Activated T-helper 17 cell treated with anti-CD3 and anti-CD28 coated beads, Interleukin-2, amount 50 U/mL, for 72 hours (primary cell): ENCODE measurements around the gene NSUN5. TPM values are rescaled to one million over a fixed set of nuclear protein-coding genes. Genes with fewer than 3 reads are reported as not detected.
"Not testable (repeated sequence)": the region's sequence is repeated elsewhere in the genome, so short reads cannot be mapped to it uniquely, and the experiment has no call there.

Experiments used
- ATAC-seq: fragments of 150-1000 bp; cut with Tn5 transposase; replicated peaks from 2 replicates; pipeline ENCODE4 v1.10.0; 2021; ENCODE audit warnings: mild to moderate bottlenecking, moderate library complexity
- H3K27ac Mint-ChIP-seq: one replicate; pipeline ENCODE4 v1.8.0; 2022; ENCODE audit warnings: mixed read lengths
- H3K27me3 Mint-ChIP-seq: one replicate; pipeline ENCODE4 v1.8.0; 2022; ENCODE audit warnings: mixed read lengths
- H3K36me3 Mint-ChIP-seq: one replicate; pipeline ENCODE4 v1.8.0; 2022; ENCODE audit warnings: low read depth, mild to moderate bottlenecking, mixed read lengths
- H3K4me1 Mint-ChIP-seq: one replicate; pipeline ENCODE4 v1.8.0; 2022; ENCODE audit warnings: mixed read lengths
- H3K4me3 Mint-ChIP-seq: one replicate; pipeline ENCODE4 v1.8.0; 2022; ENCODE audit warnings: mild to moderate bottlenecking, mixed read lengths
- H3K9me3 Mint-ChIP-seq: one replicate; pipeline ENCODE4 v1.8.0; 2022; ENCODE audit warnings: mixed read lengths
- total RNA-seq, 2 donors: library from RNA; stranded (reverse); gene quantifications; one replicate each; pipeline ENCODE4 v1.2.3, GENCODE V29; 2022

The NSUN5 gene
- total RNA-seq, 2 donors from 2014 or later = 32.2 to 48.4 TPM

DNA sequence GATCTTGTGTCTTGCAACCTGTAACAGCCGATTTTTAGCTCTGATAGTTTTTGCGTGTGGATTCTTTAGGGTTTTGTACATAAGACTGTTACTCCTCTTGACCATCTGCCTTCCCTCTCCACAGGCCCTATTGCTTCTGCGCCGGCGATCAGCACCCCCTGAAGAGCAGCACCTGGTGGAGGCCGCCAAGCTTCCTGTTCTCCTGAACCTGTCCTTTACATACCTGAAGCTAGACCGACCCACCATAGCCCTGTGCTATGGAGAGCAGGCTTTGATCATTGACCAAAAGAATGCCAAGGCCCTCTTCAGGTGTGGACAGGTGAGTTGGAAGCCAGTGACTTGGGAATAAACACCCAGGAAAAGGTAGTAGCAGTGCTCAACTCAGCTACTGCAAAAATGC is 31.9 kb upstream of the NSUN5 start:
- Mint-ChIP-seq H3K4me1 (no peaks in the 10 kb centered on the region), H3K36me3 (no peaks in the 10 kb centered on the region), H3K9me3 (no peaks in the 10 kb centered on the region), H3K27ac (no peak overlapping the region), H3K27me3 (peaks cover 9% of the 10 kb centered on the region), H3K4me3 (no peak overlapping the region)
- no peak for ATAC-seq

DNA sequence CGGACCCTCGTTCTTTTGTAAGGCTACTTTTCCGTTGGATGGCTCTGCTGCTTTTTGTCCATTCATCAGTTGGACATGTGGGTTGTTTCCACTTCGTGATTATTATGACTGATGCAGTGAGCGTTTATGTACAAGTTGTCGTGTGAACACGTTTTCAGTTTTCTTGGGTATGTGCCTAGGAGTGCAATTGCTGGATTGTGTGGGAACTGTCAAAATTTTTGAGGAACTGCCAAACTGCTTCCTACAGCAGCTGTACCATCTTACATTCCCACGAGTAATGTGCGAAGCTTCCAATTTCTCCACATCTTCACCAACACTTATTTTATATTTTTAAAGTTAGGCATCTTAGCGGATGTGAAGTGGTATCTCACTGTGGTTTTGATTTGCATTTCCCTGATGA is 29.7 kb upstream of the NSUN5 start:
- Mint-ChIP-seq H3K27me3 (peaks cover 6% of the 10 kb centered on the region), H3K36me3 (no peaks in the 10 kb centered on the region), H3K27ac (no peak overlapping the region), H3K4me1 (no peaks in the 10 kb centered on the region), H3K4me3 (no peak overlapping the region), H3K9me3 (no peaks in the 10 kb centered on the region)
- ATAC-seq = no peak

GRCh38 chr7:73332447-73332846 is 23.8 kb upstream of the NSUN5 start:
- H3K4me3 Mint-ChIP-seq = no peak overlapping the region
- H3K27ac Mint-ChIP-seq = no peak overlapping the region
- no peaks in the 10 kb centered on the region for H3K36me3 Mint-ChIP-seq
- H3K27me3 Mint-ChIP-seq = no peaks in the 10 kb centered on the region
- ATAC-seq = no peak
- no peaks in the 10 kb centered on the region for H3K9me3 Mint-ChIP-seq
- H3K4me1 Mint-ChIP-seq = no peaks in the 10 kb centered on the region

- no peaks in the 10 kb centered on the region for H3K36me3 Mint-ChIP-seq
- H3K9me3 Mint-ChIP-seq = no peaks in the 10 kb centered on the region
- ATAC-seq = no peak
- no peaks in the 10 kb centered on the region for H3K27me3 Mint-ChIP-seq
- no peaks in the 10 kb centered on the region for H3K4me1 Mint-ChIP-seq
- no peak overlapping the region for H3K4me3 Mint-ChIP-seq
- no peak overlapping the region for H3K27ac Mint-ChIP-seq
Measured at GRCh38 chr7:73330772-73331171, 22.1 kb upstream of the NSUN5 start.

GRCh38 chr7:73329861-73330581 is 21.4 kb upstream of the NSUN5 start:
- no peak for ATAC-seq
- H3K27me3 Mint-ChIP-seq = no peaks in the 10 kb centered on the region
- no peaks in the 10 kb centered on the region for H3K9me3 Mint-ChIP-seq
- H3K4me3 Mint-ChIP-seq = no peak overlapping the region
- no peak overlapping the region for H3K27ac Mint-ChIP-seq
- H3K4me1 Mint-ChIP-seq = no peaks in the 10 kb centered on the region
- no peaks in the 10 kb centered on the region for H3K36me3 Mint-ChIP-seq

- Mint-ChIP-seq H3K27ac (no peak overlapping the region), H3K4me1 (no peaks in the 10 kb centered on the region), H3K27me3 (no peaks in the 10 kb centered on the region), H3K36me3 (no peaks in the 10 kb centered on the region), H3K4me3 (no peak overlapping the region), H3K9me3 (no peaks in the 10 kb centered on the region)
- no peak for ATAC-seq
Measured at GRCh38 chr7:73328696-73329095, 20.1 kb upstream of the NSUN5 start.

GRCh38 chr7:73327922-73328321 is 19.3 kb upstream of the NSUN5 start, which contains the start of the genes FKBP6 and TRIM50:
FKBP6 (plus strand) TSS chr7:73328161; CDS start chr7:73328429, 268 bp downstream.
TRIM50 (minus strand) TSS chr7:73328082; CDS start chr7:73324787, 3,295 bp downstream.
- not testable (repeated sequence) for H3K36me3 Mint-ChIP-seq, H3K9me3 Mint-ChIP-seq, H3K27ac Mint-ChIP-seq, H3K27me3 Mint-ChIP-seq, ATAC-seq, H3K4me3 Mint-ChIP-seq, H3K4me1 Mint-ChIP-seq

DNA sequence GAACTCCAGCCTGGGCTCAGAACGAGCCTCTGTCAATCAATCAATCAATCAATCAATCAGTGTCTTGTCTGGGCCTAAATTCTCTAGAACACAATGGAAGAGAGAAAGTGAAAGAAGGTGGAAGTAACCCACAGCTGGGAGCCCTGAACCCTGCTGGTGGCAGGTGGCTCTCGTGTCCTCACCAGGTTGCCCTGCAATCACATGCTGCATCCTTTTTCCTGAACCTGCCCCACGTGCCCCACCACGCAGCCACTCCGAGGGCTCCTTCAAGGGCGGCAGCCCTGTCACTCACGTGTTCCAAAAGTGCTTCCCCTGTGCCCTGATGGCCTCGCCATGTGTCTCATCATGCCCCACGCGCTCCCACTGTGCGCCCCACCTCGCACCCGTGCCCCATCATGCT is 18.8 kb upstream of the NSUN5 start:
- not testable (repeated sequence) for H3K4me1 Mint-ChIP-seq, ATAC-seq, H3K4me3 Mint-ChIP-seq, H3K36me3 Mint-ChIP-seq, H3K27ac Mint-ChIP-seq, H3K9me3 Mint-ChIP-seq, H3K27me3 Mint-ChIP-seq

GRCh38 chr7:73325424-73325823 is 16.8 kb upstream of the NSUN5 start:
- ATAC-seq, H3K9me3 Mint-ChIP-seq, H3K27me3 Mint-ChIP-seq, H3K36me3 Mint-ChIP-seq, H3K27ac Mint-ChIP-seq, H3K4me3 Mint-ChIP-seq, H3K4me1 Mint-ChIP-seq: not testable (repeated sequence)

GRCh38 chr7:73324081-73324845 is 15.6 kb upstream of the NSUN5 start:
- Mint-ChIP-seq H3K27ac (peak overlapping the region; percentile 83), H3K4me3 (peak overlapping the region; percentile 71)
- H3K4me1 Mint-ChIP-seq, H3K27me3 Mint-ChIP-seq, H3K36me3 Mint-ChIP-seq, H3K9me3 Mint-ChIP-seq: not testable (repeated sequence)
- ATAC-seq = peak; percentile 87

DNA sequence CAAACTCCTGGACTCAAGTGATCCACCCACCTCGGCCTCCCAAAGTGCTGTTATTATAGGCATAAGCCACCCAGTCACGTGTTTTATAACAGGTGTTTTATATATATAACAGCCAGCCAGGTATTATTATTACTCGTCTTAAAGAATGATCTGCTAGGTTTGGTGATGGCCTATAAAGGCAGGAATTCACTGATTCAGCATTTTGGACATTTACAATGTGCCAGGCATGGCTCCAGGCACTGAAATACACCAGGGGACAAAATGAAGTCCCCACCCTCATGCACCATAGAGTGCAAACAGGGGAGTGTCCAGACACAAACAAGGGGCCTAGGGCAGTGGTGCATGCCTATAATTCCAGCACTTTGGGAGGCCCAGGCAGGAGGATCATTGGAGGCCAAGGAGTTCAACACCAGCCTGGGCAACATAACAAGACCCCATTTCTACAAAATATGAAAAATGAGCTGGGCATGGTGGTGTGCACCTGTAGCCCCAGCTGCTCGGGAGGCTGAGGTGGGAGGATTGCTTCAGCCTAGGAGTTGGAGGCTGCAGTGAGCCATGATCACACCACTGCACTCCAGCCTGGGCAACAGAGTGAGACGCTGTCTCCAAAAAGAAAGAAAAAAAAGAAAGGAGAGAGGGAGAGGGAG is 14.9 kb upstream of the NSUN5 start:
- not testable (repeated sequence) for ATAC-seq, H3K4me1 Mint-ChIP-seq, H3K27me3 Mint-ChIP-seq, H3K36me3 Mint-ChIP-seq, H3K9me3 Mint-ChIP-seq
- Mint-ChIP-seq H3K4me3 (peak overlapping the region; percentile 71), H3K27ac (peak overlapping the region; percentile 83)

DNA sequence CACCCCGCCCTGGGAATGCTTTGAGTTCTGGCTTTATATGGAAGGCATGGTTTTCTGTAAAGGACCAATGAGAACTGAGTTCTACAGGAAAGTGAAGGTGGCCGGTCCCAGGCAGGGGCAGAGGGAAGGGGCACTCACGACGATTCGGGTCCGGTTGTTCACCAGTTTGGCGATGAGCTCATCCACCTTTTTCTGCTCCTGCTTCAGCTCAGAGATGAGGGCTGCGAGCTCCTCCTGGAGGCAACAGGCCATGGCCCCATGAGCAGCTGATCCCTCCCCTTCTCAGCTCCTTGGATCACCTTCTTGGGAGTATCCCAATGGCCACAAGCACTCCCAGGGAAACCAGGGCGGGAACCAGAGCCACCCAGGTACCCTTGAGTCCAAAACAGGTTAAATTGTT is 11.4 kb upstream of the NSUN5 start:
- not testable (repeated sequence) for ATAC-seq, H3K36me3 Mint-ChIP-seq, H3K9me3 Mint-ChIP-seq, H3K27ac Mint-ChIP-seq, H3K27me3 Mint-ChIP-seq, H3K4me3 Mint-ChIP-seq, H3K4me1 Mint-ChIP-seq

DNA sequence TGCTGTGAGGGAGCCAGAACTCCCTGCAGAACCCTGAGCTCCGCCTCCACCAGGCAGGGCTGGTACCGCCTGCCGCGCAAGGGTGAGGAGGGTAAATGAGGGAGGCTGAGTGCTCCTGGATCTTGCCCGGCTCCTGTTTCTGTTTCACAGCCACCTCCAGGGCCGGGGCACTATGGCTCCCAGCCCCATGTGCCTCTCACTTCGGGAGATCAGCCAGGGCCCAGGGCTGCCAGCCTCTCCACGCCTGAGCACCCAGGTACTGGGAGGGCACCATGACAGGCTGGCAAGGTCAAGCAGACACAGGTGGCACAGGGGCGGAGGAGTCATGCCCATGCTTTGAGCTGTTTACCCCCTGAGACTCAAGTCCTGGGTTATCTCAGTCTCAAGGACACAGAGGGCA is 10.9 kb upstream of the NSUN5 start:
- ATAC-seq, H3K27me3 Mint-ChIP-seq, H3K4me1 Mint-ChIP-seq, H3K9me3 Mint-ChIP-seq, H3K36me3 Mint-ChIP-seq, H3K4me3 Mint-ChIP-seq, H3K27ac Mint-ChIP-seq: not testable (repeated sequence)

DNA sequence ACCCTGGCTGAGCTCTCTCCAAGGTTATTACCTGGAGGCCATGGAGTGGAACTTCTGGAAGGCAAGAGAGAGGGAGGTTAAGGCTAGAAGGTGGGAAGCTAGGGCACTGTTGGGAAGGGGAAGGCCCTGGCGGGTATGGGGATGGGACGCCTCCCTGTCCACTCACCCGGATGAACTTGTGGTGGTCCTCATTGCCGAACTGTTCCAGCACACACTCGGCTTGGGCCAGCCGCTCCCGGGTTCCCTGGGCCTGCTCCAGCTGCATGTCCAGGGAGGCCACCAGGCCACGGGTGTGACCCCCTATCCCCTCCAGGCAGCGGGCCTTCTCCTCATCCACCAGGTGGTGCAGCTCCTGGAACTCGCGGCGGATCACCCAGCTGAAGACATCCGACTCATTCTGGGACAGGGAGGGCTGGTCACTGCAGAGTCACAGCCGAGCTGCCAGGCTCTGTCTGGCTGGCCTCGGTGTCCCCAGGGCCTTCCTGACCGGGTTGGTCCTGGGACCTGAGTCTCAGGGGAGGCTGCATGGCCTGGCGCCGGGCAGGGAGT is 10.1 kb upstream of the NSUN5 start:
- ATAC-seq, H3K9me3 Mint-ChIP-seq, H3K36me3 Mint-ChIP-seq, H3K27me3 Mint-ChIP-seq, H3K27ac Mint-ChIP-seq, H3K4me3 Mint-ChIP-seq, H3K4me1 Mint-ChIP-seq: not testable (repeated sequence)

GRCh38 chr7:73316521-73316920 is 7.9 kb upstream of the NSUN5 start:
- Mint-ChIP-seq H3K27ac (no peak overlapping the region), H3K36me3 (no peaks in the 10 kb centered on the region), H3K9me3 (no peaks in the 10 kb centered on the region), H3K27me3 (no peaks in the 10 kb centered on the region), H3K4me3 (no peak overlapping the region), H3K4me1 (no peaks in the 10 kb centered on the region)
- ATAC-seq = no peak
